NCI-H226 (cell line): ENCODE measurements around the gene PLA2G4A.

ENCODE experiments used
- DNase-seq: peaks from one replicate; pipeline ENCODE4 v3.0.0-alpha.2; 2015

The PLA2G4A gene

DNA sequence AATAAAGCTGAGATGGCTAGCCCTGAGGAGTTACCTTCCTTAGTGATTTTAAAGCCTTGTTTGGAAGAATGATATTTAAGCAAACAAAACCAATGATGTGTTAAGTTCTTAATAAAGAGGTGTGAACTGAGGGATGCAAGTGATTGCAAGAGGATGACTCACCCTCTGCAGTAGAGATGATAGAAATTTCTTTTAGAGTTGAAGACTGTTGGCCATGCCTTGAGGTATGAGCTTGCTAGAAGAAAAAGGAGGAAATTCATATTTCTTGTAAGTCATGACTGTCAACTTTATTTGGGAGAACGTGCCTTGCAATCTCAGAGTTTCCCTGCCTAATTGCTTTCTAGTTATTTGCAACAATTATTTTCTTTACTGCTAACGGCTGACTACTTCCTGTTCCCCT is 94.7 kb downstream of the PLA2G4A start:
- DNase-seq = peak; percentile 22

DNA sequence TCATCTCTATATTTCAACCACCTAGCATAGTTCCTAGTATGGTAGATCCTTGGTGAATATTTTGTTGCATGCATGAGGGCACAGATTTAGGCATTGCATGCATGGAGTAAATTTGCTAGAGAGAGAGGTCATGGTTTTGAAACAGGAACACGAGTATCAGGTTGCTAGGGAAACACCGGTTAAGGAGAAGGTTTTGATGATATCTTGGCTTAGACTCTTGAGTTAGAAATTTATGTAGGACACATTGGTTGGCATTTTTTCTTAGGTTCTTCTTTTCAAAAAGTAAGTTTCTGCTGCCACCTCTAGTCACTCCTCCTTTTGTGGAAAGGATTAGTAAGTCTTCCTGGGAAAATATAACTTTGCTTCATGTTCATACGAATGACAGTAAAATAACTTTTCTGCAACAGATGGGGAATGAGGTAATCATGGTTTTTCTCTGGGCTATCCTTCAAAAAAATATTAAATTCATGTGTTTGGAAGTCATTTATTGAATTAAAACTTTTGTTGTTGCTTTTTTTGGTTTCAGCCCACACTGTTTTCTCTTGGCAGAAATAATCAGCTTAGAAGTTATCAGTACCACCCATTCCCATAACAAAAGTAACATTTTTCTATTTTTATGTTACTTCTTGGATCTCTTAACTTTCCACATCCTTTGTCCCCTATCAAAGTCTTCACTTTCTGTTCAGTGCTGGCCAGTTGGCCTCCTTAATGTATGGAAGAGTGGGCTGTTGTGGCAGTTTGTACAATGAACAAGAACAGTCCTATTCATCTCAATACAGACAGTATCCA is 97.3 kb downstream of the PLA2G4A start:
- no peak for DNase-seq

DNA sequence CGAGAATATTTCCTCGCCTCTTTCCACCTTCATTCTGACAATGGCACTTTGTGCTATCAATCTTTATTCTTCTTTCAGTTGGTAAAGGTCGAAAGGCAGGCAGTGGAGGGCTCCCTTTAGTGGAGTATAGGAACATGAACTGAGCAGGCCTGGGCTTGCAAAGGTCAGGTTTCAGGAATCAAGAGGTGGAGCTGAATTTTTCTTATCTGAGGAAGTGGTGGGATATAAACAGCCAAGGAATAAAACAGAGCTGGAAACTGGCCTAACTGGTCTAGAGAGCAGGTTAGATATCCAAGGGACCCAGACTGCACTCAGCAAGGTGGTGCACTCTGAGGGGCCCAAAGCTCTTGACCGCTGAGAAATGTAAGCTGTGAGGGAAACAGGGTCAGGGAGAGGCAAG is 99.1 kb downstream of the PLA2G4A start:
- no peak for DNase-seq

DNA sequence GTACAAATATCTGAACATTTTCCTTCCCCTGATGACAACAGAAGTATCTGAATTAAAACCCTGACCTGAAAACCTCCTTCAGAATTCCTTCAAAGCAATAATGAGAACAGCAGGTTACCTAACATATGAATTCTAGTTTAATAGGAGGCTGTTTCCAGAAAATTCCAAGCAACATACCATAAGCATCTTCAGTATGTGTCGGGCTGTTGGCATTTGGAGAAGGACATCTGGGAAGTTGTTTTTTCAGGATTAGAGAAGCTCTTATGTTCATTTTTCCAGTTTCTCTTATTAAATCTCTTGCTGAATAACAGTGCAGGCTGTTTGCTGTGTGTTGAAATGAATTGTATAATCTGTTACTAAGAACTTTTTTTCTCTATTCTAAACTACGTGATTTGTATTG is 101.5 kb downstream of the PLA2G4A start:
- no peak for DNase-seq

DNA sequence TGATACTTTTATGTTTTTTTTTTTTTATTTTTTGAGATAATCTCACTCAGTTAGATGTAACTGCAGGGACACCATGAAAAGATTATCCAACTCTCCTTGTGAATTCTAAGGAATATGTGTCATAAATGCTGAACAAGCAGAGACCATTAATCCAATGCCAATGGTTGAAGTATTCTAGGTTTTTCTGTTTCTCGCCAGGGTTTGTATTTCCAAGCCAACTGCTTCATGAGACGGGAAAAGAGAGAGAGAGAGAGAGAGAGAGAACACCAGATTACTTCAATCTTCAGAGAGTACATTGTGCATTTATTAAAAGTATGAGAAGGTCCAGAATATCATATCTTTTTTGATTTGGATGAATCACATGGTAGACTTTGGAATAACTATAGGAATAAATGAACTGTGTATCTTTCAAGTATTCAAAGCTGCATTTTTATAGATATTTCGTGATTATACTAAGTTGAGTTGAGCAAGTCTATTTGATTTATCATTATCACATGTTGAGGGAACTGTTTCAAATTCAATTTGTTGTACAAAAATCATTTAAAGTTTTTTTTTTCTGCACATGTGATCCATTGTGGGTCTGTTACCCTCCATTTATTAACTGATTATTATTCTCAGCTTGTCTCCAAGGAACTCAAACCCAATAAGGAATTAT is 108.4 kb downstream of the PLA2G4A start:
- no peak for DNase-seq

DNA sequence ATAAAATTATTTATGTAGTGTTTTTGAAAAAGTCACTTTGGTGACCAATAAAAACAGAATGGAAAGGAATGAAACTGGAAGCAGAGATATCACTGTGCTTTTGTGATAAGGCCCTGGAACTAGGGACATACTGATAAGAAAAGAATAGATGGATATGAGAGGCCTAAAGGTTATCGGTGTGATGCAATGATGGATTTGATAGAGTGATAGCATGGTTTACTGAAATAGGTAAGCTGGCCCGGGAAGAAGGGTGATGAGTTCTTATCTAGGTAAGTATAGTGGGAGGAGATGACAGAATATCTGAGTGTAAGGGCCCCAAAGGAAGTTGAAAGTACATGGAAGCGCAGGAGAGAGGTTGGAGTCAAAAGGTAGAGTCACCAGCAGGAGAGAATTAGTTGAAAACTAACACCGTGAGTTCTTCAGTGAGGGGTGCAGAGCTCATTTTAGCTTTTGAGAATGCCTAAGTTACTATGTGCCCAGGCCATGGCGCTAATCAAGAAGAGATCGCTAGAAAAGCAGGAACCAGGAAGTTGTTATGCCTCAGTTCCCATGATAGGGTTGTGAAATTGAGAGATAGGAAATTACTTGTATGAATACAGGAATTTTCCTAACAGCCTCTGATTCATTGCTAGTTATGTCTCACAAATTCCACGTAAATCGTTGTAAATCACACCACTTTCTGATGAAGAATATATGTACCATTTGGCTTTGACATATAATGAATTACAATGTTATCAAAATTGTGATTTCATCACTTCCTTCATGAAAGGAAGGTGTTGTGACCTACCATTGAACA is 115.3 kb downstream of the PLA2G4A start:
- no peak for DNase-seq

DNA sequence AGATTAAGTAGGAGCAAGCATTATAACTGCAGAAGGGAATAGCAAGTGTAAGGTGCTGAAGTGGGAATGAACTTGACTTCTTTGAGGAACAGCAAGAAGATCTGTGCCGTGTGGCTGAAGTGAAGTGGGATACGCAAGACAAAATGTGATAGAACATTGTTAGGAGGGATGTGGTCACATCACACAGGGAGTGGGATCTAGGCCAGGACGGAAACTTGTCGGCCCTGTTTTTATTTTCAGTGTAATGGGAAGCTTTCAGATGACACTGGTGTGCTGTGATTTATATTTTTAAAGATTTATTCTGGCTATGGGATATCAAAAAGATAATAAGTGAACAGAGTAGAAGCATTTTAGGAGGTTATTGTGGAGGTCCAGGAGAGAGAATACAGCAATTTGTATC is 116.4 kb downstream of the PLA2G4A start:
- no peak for DNase-seq

DNA sequence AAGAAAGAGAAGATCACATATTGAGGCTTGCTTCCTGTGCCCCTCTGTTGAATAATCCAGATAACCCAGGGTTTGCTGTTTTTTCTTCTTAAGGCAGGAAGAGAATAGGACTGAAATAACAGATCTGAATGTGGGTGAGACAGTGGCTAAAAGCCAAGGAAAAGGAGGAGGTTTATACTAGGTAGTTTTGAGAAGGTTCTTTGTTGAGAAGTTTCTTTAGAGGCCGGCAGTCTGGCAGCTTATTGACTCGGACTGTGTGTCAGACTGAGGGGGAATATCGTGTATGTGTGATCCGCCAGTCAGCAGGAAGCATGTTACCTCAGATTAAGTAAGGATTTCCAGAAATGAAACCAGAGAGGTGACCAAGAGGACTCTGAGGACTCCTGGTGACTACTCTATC is 119.8 kb downstream of the PLA2G4A start:
- DNase-seq = peak; percentile 3

DNA sequence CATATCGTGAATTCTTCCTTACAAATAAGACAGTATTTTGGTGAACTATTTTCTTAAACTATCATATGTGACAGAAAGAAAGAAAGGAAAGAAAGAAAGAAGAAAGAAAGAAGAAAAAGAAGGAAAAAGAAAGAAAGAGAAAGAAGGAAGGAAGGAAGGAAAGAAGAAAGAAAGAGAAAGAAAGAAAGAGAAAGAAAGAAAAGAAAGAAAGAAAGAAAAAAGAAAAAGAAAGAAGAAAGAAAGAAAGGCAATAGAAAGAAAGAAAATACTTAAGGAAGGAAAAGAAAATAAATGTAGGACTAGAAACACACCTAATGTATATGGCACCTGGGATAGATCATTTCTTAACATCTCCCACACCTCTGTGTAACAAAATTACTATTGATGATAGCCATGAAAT is 120.4 kb downstream of the PLA2G4A start:
- DNase-seq = no peak

DNA sequence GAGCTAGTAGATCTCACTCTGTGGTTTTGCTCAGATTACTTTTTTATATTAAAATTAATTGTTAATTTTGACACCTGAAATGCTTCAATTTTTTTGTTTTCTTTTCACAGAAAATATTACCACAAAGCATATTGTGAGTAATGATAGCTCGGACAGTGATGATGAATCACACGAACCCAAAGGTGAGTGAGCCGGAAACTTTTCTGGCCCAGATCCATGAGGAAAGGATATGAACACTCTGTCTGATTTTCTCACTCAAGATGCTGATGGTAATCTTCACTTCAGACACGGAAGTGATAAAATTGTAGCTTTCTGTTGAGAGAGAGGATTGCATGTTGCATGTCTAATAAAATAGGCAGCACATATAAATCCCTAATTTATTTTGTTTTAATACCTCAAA is 121.8 kb downstream of the PLA2G4A start:
- DNase-seq = peak; percentile 85

DNA sequence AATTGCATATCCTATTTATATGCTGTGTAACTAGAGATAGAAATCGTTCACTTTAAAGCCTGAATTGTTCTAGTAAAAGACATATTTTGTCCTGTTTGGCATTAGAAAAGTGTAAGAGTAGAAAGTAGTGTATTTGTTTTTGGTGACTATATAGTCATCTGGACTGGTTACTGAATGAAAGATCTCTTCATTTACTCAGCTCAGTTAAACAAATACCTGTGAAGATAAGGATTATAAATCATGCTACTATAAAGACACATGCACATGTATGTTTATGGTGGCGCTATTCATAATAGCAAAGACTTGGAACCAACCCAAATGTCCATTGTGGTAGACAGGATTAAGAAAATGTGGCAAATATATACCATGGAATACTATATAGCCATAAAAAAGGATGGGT is 125.1 kb downstream of the PLA2G4A start:
- no peak for DNase-seq

DNA sequence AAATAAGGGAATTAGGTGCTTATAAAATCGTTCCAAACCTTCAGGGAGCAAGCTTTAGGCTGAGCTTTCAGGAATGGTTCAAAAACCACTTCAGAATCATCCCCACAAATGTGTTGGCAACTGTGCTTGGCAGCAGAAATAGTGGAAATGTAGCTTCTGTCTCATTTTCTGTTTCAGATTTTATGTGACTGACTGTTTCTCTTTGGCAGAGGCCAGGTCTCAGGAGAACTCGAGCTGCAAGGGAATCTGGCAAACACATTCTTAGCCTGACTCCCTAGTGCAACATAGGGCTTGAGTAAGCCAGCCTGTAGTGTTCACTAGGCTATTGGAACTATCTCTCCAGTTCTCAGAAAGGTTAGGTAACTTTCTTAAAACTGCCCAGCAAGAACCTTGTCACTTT is 128.6 kb downstream of the PLA2G4A start:
- no peak for DNase-seq

DNA sequence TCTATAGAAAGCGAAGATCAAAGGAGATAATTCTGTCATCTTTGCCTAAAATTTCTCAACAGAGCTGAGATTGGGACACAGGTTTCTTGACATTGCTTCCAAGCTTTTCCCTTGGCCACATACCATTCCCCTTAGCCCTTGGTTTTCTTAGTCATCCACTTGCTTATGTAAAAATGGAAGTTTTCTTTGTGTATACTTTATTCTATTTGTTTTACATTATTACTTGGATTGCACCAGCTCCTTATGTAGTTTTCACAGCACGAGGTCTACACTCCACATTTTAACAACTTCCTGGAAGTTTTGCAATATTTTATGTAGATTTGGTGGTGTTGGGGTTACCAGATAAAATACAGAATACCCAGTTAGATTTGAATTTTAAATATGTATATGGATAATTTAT is 129.8 kb downstream of the PLA2G4A start:
- DNase-seq = peak; percentile 50

DNA sequence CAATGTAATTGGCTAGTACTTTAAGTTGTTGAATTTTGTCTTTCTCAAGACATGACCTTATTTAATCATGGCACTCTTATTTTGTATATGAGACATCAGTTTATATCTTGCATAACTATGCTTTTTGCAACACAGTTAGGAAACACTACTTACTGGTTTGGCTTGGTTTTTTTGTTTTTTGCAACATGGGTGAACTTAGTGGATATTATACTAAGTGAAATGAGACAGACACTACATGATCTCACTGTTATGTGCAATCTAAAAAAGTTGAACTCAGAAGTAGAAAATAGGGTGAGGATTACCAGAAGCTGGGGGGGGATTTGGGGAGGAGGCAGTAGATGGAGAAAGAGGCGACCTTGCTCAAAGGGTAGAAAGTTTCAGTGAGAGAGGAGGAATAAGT is 132.1 kb downstream of the PLA2G4A start:
- no peak for DNase-seq

DNA sequence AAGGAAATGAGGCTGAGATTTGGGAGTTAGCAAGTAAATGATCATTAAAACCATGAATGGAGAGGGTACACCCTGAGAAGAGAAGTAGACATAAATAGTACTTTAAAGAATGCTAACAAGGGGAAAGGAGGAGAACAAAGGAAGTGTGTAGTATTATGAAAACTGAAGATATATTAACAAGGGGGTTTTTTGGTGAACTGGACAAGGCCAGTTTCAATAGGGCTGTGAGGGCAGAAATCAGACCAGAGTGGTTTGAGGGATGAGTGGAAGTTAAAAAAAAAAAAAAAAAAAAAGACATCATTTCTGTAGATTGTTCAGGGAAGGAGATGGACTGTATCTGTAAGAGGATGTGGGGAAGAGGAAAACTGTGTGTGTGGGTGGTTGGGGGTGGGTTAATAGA is 137.1 kb downstream of the PLA2G4A start:
- no peak for DNase-seq

DNA sequence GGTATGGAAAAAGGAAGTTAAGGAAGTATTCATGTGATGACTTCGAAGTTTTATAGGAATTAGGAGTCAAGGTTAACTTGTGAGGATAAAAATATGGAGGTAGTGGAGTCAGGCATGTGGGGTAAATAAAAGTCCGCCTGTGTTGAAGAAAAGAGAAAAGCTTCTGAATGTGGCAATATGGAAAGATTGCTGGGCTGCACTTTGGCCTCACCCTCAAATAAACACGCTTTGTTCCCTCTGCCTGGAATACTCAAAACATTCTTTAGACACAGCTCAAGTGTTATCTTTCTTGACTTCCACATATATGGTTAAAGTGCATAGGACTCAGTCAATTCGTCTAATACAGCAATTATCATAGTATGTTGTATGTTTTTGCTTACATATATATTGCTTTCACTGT is 137.7 kb downstream of the PLA2G4A start:
- DNase-seq = no peak

DNA sequence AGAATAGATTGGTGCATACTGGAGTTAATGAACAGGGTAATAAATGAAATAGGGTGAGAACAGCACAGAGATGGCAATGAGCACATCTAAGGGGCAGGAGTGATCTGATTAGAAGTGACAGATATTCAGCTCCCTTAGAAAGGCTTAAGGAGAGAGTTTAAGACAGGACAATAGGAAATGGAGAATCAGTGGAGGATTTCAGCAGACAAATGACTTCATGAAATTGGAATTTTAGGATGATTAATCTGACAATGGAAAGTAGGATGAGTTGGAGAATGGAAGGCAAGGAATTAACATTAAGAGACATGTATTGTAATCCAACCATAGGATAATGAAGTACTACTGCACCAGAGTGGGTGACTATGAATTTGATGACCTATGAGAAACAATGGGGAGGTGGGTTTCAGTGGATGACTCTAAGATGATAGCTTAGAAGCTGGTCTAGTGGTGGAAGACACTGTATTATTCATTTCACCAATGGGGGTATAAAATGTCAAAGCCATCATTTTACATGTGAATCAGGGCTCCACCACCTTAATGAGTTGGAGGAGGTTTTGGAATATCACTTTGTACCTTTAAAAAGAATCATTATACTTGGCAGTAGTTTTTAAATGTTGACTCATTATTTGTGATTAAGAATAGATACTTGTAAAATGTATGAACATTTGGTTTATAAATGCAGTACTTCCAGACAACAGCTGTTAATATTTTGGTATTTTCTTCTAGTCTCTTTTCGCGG is 139.1 kb downstream of the PLA2G4A start:
- peak; percentile 62 for DNase-seq

DNA sequence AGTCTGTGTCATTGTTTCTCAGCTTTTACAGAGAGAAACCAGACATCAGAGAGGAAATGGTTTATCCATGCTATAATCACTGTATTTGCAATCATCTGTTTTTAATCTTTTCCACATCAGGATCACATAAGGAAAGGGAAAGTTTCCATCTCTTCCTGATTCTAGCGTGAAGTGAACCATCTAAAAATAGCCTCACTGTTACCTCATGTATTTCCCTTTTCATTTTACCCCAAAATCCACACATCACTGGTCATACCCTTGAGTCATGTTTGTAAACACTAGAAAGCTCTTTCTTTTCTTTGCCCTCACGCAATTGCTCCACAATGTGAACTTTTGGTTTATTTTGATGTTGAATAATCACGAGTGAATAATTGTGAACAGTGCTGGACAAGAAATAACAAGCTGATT is 146.0 kb downstream of the PLA2G4A start:
- no peak for DNase-seq

DNA sequence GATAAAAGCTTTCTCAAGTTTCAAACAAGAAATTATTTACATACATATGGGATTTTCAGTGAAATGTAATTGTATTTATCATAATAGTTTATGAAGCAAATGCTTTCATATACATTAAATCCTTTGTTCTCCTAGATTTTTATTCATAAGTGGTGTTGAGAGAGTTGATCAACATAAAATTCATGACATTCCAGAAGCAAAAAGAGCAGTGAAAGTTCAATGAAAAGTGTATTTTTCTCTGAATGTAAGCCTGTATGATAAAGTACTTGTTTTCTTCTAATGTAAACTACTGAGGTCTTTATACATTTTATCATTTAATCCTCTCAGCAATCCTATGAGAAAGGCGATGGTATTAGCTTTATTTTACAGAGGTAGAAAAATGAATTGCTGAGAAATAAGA is 146.5 kb downstream of the PLA2G4A start:
- no peak for DNase-seq

DNA sequence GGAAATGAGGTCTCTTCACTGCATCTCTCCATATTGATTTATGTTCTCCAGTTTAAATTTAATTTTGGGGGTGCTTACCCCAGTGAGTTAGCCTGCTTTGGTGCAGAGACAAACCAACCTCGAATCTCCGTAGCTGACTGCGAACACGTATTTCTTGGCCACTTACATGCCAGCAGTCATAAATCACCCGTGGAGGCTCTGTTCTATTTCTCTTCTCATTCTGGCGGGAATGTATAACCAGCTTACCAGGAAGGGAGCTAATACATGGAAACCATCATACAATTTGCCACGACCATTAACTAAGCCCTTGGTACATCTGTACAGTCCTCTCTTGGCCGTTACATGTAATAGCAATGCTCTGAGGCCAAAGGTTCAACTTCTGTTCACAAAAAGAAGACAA is 148.0 kb downstream of the PLA2G4A start:
- no peak for DNase-seq

DNA sequence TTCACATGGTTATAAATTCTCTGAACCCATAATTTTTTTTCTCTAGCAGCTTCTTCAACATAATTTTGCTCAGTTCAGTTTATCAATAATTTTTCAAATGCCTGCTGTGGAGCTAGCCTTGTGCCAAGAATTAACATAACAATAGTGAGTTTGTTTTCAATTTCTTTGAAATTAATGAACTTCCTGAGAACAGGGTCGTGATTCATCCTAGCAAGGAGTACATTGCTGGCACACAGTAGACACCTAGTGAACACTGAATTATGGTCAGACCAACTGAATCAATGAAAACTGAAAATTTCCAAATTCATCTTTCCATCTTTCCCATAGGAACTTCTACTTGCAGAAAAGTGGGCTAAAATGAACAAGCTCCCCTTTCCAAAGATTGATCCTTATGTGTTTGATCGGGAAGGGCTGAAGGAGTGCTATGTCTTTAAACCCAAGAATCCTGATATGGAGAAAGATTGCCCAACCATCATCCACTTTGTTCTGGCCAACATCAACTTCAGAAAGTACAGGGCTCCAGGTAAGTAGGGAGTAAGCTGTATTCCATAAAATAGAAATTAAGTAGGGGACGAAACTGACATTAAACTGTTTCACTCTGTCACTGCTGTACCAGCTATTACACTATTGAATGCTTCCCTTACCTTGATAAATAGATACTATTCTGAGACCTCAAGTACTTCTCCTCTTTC is 148.7 kb downstream of the PLA2G4A start:
- no peak for DNase-seq
